ENCODE data around the gene COL27A1.

COL27A1 gene

DNA sequence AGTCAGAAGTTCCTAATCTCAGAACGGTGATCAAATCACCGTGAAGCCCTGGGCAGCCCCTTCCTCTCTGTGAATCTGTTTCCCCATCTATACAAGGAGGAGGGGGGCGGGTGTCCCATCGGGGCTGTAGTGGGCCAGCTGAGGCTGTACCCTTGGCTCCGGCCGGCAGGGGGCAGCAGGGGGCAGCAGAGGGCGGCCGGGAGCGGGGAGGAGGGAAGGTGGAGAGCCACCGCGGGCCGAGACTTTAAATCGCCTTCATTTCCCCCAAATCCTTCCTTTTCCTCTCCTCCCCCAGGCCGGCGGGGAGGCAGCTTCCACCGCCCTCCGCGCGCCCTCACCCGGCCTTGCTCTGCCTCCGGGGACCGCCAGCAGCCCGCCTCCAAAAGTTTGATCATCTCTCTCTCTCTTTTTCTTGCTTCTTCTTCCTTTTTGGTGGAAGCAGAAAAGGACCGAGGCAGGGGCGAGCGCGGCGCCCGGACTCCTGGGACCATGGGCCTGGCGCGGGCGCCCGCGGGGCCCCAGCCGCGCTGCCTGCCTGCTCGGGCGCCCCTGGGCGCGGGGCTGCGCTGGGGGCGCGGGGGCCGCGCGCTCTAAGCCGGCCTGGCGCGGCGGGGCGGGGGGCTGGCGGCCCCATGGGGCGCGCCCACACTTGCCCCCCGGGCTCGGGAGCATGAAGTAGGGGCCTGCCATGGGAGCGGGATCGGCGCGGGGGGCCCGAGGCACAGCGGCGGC is at the start of gene COL27A1:
Gene COL27A1, plus strand, starts transcription at position 275 of the 732 bp plus-strand sequence. Its CDS starts 414 bp downstream, at position 689.
- DNase-seq (ENCODE audit: low spot score), result peak; percentile 79

DNA sequence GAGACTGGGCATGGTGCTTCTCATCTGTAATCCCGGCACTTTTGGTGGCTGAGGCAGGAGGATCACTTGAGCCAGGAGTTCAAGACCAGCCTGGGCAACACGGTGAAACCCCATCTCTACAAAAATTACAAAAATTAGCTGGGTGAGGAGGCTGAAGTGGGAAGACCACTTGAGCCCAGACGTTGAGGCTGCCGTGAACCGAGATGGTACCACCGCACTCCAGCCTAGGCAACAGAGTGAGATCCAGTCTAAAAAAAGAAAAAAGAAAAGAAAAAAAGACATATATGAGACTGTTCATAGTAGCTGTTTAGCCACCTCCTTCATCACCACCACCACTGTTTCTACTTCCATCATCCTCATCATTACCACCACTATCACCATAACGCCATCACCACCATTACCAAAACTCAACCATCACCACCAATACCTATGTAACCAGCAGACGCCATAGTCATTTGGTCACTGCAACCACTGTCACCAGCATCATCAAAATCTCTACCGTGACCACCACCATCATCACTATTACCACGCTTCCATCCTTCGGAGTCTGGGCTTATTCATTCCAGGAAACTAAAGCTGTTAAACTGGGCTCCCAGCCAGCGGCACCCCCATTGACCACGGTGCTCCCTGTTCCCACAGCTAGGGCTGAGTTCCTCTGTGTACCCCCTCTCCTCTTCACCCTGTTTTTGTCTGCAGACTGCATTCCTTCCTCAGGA is 47.9 kb upstream of the COL27A1 start:
- DNase-seq (ENCODE audit: low spot score), result no peak

DNA sequence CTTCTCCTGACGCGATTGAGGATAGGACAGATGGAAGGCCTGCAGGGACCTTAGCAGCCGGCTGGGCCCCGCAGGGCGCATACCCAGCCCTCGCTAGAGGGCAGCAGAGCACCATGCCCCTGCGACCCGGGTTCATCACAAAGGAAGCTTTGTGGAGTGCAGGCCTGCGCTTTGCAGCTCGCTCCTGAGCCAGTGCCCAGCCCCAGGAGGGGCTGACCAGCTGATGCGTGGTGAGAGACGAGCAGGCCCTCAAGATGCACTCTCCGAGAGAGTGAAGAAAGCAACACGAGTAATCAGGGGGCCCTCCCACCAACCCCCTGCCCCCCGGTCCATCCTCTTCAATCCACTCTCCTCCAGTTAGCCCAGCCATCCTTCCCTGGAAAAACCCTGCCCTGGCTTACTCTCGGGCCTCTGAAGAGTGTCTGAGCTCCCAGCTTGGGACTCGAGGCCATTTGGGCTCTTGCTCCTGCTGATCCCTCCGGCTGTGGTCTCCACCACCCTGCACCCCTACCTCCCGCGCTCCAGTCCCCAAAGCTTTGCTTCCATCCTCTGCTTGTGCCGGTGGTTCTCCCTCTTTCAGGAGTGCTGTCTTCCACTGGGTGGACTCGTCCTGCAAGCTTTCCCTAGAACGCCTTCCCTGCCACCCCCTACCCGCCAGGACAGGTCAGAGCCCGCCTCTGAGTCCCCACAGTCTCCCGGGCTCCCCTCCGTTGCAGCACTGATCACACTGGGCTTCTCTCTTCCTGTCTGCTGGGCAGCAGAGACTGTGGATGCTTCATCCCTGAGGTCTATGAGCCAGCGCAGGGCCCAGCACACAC is 47.1 kb upstream of the COL27A1 start:
- DNase-seq (ENCODE audit: low spot score), result peak; percentile 67

DNA sequence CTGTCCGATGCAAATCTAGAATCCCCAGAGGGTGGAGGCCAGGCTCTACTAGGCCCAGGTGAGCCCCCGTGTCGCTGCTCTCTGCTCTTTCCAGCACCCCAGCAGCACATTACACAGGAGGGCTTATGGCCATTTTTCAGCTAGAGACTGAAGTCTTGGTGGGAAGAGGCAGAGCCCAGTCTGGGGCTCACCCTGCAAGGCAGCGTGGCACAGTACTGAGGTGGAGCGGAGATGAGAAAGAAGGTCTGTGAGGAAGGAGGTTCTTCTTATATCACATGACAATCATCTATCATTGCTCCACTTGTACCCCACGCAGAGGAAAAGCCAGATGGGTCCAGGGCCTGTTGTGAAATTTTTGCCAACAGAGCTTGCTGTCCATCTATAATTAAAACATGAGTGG is 46.2 kb upstream of the COL27A1 start:
- DNase-seq (ENCODE audit: low spot score), result no peak

DNA sequence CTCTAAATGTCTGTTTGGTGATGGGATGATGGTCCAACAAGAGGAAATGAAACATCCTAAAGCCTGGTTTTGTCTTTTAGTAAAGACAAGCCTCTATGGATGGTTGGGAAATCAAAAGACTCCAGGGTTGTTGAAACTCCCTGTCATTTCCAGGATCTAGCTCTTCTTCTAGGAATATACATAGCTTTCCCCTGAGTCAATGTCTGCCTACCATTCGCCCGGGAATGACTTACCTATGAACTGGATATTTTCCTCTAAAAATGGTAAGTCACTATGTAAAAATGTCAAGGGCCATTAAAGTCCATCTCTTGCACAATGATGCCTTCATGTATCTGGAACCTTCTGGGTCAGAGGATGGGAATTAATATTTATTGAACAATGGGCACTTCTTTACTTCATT is 45.2 kb upstream of the COL27A1 start:
- DNase-seq (ENCODE audit: low spot score), result no peak

DNA sequence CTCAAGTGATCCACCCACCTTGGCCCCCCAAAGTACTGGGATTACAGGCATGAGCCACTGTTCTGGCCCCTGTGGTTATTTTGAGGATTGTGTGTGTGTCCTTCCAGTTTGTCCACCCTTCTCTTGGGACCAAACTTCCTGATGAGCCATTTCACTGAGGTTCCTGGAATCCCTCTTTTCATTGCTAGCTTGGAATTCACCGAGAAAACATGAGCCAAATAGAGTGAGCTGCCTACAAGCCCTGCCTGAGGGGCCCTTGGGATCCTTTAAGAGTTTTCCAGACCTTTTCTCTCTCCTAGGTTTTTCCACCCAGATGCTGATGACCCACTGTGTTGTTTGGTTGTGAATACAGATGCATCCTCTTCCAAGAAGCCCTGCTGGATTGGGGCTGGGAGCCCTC is 43.0 kb upstream of the COL27A1 start:
- no peak for DNase-seq (ENCODE audit: low spot score)

DNA sequence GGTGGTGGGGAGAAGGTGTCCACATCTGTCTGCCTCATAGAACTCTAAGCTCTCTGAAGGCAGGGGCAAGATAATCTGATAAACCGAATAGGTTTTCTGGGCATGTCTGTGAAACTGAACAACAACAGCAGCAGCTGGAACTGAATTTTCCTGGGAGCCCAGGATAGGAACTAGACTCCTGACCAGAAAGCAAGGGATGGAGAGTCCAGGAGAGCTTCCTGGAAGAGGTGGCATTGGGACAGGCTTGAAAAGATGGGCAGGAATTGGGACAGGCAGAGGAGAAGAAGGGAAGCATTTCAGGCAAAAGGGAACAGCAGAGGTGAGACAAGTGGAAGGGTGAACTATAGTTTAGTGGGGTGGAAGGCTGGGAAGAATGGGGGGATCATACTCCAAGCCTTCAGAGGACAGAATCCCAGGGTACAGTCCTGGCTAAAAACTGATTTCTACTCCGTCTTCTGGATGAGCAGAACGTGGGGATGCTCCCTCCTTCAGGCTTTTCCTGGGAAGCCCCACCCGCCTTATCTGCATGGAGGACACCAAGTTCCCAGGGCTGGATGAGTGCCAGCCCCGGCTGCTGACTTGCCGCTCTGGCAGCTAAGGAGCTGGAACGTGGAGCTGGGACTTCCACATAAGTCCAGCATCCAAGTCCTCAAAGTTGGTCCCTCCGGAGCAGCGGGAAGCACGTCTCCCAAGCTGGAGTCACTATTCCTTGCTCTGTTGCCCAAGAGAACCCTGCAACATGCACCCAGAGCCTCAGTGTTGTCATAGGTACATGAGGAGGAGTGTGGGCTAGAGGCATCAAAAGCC is 42.4 kb upstream of the COL27A1 start:
- no peak for DNase-seq (ENCODE audit: low spot score)

DNA sequence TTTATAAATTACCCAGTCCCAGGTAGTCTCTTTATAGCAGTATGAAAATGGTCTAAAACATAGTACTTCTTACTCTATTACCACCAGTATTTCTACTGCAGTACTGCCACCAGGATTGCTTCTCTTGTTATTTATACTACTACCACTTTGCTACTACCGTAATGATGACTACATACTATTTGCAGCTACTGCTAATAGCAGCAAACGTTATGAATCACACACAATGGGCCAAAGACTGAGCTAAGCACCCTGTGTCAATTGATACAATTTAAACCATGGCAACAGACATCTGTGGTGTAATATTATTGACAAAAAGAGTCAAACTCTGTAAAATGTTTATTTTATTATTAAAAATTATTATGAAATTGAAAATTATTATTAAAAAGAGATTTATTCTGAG is 41.0 kb upstream of the COL27A1 start:
- no peak for DNase-seq (ENCODE audit: low spot score)

DNA sequence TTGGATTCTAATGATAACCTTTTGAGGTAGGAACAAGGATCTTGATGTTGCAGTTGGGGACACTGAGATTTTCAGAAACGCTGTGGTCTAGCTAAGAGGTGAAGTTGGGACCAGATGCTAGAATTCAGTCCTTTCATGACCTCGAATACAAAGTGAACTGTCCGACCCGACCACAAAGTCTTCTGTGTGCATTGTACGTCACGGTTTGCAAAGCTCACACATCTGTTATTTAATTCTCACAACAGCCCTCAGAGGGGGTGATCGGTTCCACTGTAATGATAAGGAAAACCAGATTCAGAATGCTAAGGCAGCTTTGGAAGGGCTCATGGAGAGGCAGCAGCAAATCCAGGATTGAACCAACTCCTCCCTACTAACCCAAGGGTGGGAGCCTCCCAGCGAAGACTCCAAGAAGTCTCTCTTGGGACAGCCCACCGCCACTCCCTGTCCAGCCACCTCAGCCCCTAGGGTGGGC is 39.6 kb upstream of the COL27A1 start:
- no peak for DNase-seq (ENCODE audit: low spot score)

DNA sequence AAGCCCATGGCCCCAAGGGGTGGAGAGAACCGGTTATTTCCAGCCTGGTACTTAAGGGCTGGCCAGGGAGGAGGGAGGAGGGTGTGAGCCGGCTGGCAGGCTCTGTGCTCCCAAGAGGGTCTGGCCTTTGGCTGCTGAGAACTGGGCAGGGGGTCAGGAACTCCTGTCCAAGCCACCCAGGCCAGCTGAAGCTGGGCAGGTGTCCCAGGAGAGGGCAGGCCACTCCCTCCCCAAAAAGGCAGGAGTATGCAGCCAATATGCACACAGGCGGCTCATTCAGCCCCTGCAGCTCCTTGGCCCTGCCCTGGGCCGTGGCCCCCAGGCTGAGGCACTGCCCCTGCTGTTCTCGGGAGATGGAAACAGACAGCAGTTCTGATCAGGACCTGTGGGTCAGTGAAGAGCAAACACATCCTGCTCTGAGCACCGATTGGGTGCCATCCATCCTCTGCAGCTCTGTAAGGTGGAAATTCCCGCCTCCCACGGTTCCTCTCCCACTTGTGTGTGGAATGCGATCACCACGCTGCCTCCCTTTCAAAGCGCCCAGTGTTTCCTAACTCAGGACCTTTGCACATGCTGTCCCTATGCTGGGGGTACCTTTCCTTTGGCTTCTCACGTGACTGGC is 39.1 kb upstream of the COL27A1 start:
- no peak for DNase-seq (ENCODE audit: low spot score)

DNA sequence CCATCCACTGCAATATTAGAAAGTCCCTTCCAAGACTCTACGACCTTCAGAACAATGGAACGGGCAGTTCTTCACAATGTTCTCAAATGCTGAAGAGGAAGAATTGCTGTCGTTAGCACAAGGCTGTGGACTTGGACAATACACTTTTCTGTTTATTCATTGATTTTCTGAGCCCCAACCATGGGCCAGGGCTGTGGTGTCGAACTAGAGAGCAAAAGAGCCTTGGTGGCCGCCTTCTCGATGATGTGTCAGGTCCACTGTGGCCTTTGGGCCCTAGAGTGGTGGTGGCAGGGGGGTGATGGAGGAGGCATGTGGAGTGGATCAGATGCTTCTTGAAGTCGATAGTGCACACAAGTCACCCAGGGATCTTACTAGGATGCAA is 37.7 kb upstream of the COL27A1 start:
- no peak for DNase-seq (ENCODE audit: low spot score)

DNA sequence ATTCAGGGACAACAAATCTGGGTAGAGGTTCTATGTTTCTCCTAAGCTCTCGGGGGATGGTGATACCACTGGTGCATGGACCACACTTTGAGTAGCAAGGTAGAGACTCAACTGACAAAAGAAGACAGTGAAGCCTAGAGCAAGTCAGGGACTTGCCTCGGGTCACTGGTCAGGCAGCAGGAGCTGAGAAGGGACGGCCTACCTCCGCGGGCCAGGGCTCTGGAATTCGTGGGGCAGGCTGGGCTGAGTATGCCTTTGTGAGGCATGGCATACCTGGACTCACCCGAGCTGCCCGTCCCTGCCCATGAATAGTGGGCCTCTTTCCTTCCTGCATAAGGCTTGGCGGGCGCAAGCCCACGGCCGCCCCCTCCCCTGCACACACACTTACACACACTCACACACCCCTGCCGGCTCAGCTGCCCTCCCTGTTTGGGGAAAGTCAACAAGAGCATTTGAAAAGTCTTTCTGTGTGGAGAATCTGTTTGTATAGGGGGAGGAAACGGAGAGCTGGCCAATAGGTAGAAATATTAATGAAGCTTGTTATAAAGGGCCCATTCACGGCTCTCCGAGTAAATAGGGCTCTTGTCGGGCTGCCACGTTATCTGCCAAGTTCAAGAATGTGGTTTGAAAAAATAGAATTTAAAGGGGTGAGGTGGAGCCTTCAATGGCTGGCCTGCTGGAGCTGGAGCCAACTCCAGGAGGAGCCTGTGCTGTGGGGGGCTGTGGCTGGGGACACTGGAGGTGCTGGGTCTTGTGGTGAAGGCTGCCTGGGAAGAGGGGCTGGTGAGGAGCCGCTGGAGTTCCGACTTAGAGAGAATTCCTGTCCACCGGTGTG is 37.1 kb upstream of the COL27A1 start:
- no peak for DNase-seq (ENCODE audit: low spot score)

DNA sequence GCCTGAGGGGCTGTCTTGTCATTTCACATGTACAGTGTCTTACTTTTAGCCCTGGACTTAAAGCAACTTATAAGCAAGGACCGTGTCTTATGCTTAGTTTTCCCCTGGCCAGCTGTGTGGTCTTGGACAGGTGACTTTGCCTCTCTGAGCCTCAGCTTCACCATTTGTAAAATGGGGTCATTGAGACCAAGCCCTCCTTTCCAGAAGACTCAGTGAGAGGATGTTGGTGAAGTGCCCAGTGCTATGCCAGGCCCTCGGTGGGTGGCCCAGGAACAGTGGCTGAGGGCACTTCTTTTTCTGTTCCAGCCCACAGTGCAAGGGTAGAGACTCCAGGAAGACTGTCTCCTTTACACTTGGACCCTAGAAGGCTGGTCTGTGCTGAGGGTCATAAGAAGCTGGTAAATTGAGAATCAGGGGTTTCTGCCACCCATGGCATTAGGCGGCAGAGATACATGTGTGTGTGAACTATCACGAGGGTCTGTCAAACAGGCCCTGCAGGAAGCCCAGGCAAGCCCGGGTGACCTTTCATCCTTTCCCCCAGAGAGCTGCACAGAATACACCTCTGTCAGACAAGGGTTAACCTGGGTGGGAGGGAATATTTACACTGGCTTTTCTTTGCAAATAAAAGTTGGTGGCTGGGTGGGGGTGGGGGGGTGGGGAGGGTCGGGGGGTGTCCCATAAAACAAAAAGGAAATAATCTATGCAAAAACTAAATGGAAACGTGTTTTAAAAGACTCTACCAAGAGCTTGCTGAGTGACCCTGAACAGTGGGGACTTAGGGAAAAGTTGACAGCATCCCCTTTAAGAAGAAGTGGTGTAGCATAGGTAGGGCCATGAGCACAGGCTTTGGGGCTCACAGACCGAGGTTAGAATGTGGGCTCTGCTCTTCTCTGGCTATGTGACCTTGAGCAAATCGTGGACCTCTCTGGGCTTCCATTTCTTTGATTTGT is 35.8 kb upstream of the COL27A1 start:
- DNase-seq (ENCODE audit: low spot score), result no peak

DNA sequence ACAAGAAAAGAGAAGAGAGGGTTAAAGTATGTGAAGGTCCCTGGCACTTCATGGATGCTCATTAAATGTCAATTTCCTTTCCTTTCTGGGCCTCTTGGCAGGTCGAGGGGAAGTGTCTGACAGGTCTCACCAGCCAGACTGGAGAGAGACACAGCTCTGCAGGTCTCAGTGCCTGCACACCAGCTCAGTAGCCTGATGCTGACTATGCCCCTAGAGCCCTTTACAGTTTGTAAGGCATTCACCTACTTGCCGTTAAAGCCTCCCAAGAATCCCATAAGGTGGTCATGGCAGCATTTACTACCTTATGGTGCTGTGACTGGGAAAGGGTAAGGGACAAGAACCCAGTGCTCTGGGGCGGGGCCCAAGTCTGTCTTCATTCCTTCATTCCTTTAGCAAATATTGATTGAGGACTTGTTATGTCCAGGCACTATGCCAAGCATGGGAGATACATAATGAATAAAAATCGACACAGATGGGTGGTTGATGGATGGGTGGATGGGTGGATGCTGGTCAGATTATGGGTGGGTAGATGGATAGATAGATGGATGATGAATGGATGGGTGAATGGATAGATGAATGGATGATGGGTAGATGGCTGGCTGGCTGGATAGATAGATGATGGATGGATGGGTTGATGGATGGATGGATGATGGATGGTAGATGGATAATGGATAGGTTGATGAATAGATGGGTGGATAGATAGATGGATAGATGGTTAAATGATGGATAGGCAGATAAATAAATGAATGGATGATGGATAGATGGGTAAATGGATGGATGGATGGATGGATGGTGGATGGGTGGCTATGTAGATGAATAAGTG is 34.9 kb upstream of the COL27A1 start:
- DNase-seq (ENCODE audit: low spot score), result no peak

DNA sequence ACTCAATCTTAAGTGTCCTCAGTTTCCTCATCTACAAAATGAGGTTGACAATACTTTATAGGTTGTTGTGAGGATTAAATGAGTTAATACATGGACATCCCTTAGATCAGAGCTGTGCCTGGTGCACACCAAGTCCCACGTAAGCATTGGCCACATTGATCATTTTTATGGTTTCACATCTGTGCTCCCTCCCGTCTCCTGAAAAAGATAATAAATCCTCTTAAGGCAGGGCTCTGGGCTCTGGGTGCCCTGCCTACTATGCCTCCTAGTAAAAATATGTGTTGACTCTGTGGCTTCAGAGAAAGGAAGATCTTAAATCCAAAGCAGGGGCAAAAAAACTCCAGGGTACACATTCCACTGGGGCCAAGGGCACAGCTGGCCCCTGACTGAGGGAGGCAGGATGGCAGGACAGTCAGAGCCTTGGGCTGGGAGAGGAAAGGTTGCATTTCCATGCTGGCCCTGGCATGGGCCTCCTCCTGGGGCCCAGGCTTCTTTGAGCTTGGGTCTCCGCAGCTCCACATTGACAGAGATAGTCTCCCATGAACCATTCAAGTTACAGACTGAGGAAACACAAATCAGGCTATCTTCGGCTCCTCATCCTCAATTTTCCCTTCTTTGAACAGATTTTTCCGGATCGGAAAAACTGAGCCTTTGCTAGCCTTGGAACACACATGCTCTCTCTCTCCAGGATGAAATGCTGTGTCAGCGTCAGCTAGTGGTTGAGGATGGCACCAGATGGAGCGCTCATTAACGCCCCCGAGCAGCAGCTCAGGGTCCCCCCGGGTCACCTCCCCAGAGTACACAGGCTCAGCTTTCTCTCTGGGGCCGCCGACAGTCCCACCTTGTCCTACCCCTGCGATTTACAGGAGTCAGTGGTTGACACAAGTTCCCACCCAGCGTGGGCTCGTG is 33.9 kb upstream of the COL27A1 start:
- DNase-seq (ENCODE audit: low spot score), result no peak

DNA sequence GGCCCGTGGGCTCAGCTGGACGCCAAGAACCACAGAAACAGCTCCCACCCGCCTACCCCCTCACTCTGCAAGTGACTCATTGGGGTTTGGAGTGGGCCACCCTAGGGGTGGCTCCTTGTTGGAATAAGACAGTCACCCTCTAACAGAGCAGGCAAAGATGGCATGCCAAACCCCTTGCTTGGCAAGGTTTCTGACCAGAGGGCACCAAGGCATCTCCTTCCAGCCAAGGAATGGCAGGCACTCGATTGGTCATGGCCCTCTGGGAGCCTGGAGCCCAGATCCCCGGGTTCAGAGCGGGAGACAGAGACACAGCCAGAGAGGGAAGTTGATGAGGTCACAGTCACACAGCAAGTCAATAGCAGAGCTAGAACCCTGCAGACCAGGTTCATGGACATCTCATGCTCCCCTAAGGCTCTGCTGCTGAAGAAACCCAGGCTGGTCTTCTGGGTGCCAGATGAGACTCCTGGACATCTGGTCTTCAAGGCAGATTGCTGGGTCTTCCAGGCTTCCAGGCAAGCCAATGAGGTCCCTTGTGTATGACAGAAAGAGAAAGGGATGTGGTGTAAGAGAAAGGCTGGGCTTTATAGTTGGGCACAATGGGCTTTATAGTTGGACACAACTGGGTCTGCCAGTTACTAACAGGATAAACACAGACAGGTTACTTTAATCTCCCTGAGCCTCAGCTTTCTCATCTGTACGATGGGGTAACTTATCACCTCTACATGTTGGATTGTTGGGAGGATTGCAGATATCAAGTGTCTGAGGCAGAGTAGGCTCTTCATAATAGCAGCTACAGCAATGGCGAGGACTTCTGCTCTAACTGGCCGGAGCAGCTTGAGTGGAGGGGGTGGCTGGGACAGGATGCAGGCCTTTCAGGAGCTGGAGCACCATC is 33.0 kb upstream of the COL27A1 start:
- DNase-seq (ENCODE audit: low spot score), result no peak
